ENCODE results near the gene IRF4.

Gene IRF4

GRCh38 chr6:353642-354614 lies 37.6 kb upstream of the IRF4 start:
- no peak for DNase-seq

- DNase-seq, result no peak
These were observed 36.8 kb upstream of the IRF4 start for GRCh38 chr6:354631-355280.

GRCh38 chr6:355373-356208 lies 36.0 kb upstream of the IRF4 start:
- no peak for DNase-seq

- DNase-seq, result no peak
These were observed 34.7 kb upstream of the IRF4 start for GRCh38 chr6:356828-357251.

GRCh38 chr6:357261-357790 lies 34.2 kb upstream of the IRF4 start:
- DNase-seq, result no peak

GRCh38 chr6:357791-358341 lies 33.7 kb upstream of the IRF4 start:
- DNase-seq, result no peak

GRCh38 chr6:358432-358831 lies 33.1 kb upstream of the IRF4 start:
- DNase-seq, result no peak

GRCh38 chr6:358847-359246 lies 32.7 kb upstream of the IRF4 start:
- DNase-seq, result no peak

GRCh38 chr6:359261-360035 lies 32.1 kb upstream of the IRF4 start:
- no peak for DNase-seq

GRCh38 chr6:360349-360748 lies 31.2 kb upstream of the IRF4 start:
- no peak for DNase-seq

- DNase-seq, result no peak
These were observed 30.7 kb upstream of the IRF4 start for GRCh38 chr6:360764-361373.

- DNase-seq, result no peak
These were observed 30.0 kb upstream of the IRF4 start for GRCh38 chr6:361411-362132.

GRCh38 chr6:362231-362923 lies 29.2 kb upstream of the IRF4 start:
- no peak for DNase-seq

GRCh38 chr6:362924-363249 lies 28.7 kb upstream of the IRF4 start:
- DNase-seq, result no peak

- no peak for DNase-seq
These were observed 28.3 kb upstream of the IRF4 start for GRCh38 chr6:363291-363690.

GRCh38 chr6:363909-364308 lies 27.6 kb upstream of the IRF4 start:
- DNase-seq, result no peak

GRCh38 chr6:364609-365540 lies 26.7 kb upstream of the IRF4 start:
- DNase-seq, result no peak

- DNase-seq, result no peak
These were observed 25.7 kb upstream of the IRF4 start for GRCh38 chr6:365835-366234.
